OCI-LY3 (cell line): Measurements from ENCODE around the gene MAP3K4.

Source experiments
- H2AFZ ChIP-seq: fragments of 200-600, 300-600 bp; shearing (Covaris generic); 2 replicates; pipeline ENCODE4 v1.6.0; 2014; ENCODE audit warnings: antibody characterized with exemption, low read depth, low read length
- H3K27ac ChIP-seq: fragments of 200-600, 300-600 bp; sonication (generic); 2 replicates; pipeline ENCODE4 v1.5.1; 2014; ENCODE audit warnings: mild to moderate bottlenecking, low read length, moderate library complexity, mixed read lengths
- H3K27me3 ChIP-seq: fragments of 200-600, 300-600 bp; sonication (generic); 2 replicates; pipeline ENCODE4 v1.6.1; 2014; ENCODE audit warnings: low read depth, low read length, mixed read lengths
- H3K36me3 ChIP-seq: fragments of 200-600, 300-600 bp; sonication (generic); replicated peaks from 2 replicates; pipeline ENCODE3; 2014; ENCODE audit warnings: low read depth, low read length, mixed read lengths
- H3K4me1 ChIP-seq: fragments of 300-600, 200-600 bp; sonication (generic); 2 replicates; pipeline ENCODE4 v1.6.1; 2014; ENCODE audit warnings: low read length, mixed read lengths
- H3K4me2 ChIP-seq: fragments of 200-600, 300-600 bp; sonication (generic); 2 replicates; pipeline ENCODE4 v1.6.1; 2014; ENCODE audit warnings: low read length, mixed read lengths
- H3K4me3 ChIP-seq: fragments of 300-600, 200-600 bp; sonication (generic); 2 replicates; pipeline ENCODE4 v1.5.1; 2014; ENCODE audit warnings: antibody characterized with exemption, mild to moderate bottlenecking, low read length, moderate library complexity
- H3K79me2 ChIP-seq: fragments of 300-600, 200-600 bp; shearing (Covaris generic); 2 replicates; pipeline ENCODE4 v1.6.1; 2014; ENCODE audit warnings: mild to moderate bottlenecking, low read length, mixed read lengths
- H3K9ac ChIP-seq: fragments of 300-600, 200-600 bp; shearing (Covaris generic); 2 replicates; pipeline ENCODE4 v1.6.0; 2014; ENCODE audit warnings: mild to moderate bottlenecking, low read length, moderate library complexity
- H3K9me3 ChIP-seq: fragments of 200-600, 300-600 bp; shearing (Covaris generic); 2 replicates; pipeline ENCODE4 v1.6.1; 2014; ENCODE audit warnings: low read length, mixed read lengths; ENCODE audit not compliant: insufficient read depth
- H4K20me1 ChIP-seq: fragments of 200-600, 300-600 bp; sonication (generic); 2 replicates; pipeline ENCODE4 v1.6.1; 2016; ENCODE audit warnings: low read length, mixed read lengths; ENCODE audit not compliant: insufficient read depth
- EZH2phosphoT487 ChIP-seq: fragments of 200-600 bp; shearing (Covaris generic); IDR thresholded peaks from 2 replicates; pipeline ENCODE4 v1.6.1; 2018; ENCODE audit warnings: antibody characterized with exemption, mixed run types, low read depth
- TF ChIP-seq, protein P1 (sequence below): fragments of 200-600, 300-600 bp; sonication (generic); IDR thresholded peaks from 2 replicates; pipeline ENCODE4 v1.5.1; 2014; ENCODE audit warnings: antibody characterized with exemption, low read length, low read depth

The MAP3K4 gene

DNA sequence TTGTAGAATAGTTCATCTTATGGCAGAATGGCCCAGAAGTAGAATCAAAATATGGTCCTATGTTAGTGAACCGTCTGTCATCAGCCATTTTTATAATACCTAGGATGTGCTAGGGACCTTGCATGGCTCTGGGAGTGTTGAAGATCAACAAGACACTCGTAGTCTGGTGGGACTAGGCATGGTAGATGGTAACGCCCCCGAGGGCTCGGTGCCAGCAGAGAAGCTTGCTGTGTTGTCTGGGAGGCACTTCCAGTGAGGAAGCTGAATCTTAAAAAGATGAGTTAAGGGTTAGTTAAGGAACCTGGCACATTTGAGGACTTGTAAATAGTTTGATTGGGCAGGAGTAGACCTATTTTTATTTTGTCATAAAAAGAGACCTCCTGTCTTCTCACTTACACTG is 82.4 kb downstream of the MAP3K4 start:
- no peaks in the 10 kb centered on the region for H3K27me3 ChIP-seq
- no peak overlapping the region for H3K9ac ChIP-seq
- no peak overlapping the region for H3K4me2 ChIP-seq
- no peak overlapping the region for H3K4me3 ChIP-seq
- H4K20me1 ChIP-seq, result peaks cover 15% of the 10 kb centered on the region
- no peak for TF ChIP-seq EZH2phosphoT487
- TF ChIP-seq, protein P1, sequence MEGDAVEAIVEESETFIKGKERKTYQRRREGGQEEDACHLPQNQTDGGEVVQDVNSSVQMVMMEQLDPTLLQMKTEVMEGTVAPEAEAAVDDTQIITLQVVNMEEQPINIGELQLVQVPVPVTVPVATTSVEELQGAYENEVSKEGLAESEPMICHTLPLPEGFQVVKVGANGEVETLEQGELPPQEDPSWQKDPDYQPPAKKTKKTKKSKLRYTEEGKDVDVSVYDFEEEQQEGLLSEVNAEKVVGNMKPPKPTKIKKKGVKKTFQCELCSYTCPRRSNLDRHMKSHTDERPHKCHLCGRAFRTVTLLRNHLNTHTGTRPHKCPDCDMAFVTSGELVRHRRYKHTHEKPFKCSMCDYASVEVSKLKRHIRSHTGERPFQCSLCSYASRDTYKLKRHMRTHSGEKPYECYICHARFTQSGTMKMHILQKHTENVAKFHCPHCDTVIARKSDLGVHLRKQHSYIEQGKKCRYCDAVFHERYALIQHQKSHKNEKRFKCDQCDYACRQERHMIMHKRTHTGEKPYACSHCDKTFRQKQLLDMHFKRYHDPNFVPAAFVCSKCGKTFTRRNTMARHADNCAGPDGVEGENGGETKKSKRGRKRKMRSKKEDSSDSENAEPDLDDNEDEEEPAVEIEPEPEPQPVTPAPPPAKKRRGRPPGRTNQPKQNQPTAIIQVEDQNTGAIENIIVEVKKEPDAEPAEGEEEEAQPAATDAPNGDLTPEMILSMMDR, result no peak
- H3K27ac ChIP-seq, result no peak overlapping the region
- peaks cover 10% of the 10 kb centered on the region for H3K79me2 ChIP-seq
- peaks cover 16% of the 10 kb centered on the region for H3K36me3 ChIP-seq
- peaks cover 8% of the 10 kb centered on the region for H3K4me1 ChIP-seq
- H3K9me3 ChIP-seq, result no peaks in the 10 kb centered on the region
- no peak overlapping the region for H2AFZ ChIP-seq

DNA sequence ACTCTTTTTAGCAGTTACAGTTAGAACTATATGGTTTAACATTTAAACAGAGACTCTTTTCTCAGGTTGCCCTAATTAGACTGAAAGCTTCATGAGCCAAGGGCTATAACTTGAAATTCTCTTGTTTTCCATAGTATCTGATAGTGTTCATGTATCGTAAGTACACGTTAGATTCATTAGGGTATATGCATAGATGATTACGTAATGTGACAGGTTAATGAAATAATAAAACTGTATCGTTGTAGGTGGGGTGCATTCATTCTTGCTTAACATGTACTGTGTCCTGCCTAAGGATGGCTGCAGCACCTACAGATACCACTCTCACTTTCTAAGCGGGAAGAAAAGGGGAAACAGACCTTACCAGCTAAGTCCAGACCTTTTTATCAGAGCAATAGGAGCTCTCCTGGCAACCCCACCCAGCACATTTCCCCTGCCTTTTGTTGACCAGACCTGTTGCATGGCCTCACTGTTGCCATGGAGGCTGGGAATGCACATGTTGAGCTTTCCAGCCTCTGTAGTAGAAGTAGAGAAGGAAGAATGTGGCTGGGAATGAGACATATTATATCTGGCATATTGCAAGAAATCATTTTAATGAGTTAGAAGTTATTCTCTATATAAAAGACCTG is 83.0 kb downstream of the MAP3K4 start:
- peaks cover 16% of the 10 kb centered on the region for H3K36me3 ChIP-seq

DNA sequence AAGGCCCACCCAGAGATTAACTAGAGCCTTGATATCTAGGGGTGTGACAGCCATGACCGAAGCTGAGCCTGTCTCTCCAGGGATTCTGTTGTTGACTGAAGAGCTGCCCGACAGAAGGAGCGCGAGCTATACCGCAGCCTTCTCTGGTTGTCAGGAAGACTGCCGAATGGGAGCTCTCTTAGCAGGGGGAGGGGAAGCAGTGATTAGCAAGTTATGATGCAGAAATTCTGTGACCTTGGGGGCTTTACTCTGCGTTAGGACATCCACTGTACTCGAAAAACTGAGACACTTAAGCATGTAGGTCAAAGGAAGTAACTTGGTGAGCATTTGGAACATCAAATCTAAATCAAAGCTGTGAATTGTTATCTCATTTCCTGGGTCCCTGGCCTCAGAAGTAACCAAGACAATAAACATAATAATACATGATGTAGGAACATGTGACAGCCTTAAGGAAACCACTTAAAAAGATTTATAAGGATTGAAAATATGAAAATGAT is 84.7 kb downstream of the MAP3K4 start:
- Histone ChIP-seq H2AFZ (no peak overlapping the region), H3K4me1 (no peaks in the 10 kb centered on the region), H4K20me1 (no peaks in the 10 kb centered on the region), H3K4me2 (no peak overlapping the region), H3K27me3 (no peaks in the 10 kb centered on the region), H3K9ac (no peak overlapping the region), H3K4me3 (no peak overlapping the region), H3K79me2 (no peaks in the 10 kb centered on the region), H3K27ac (no peak overlapping the region), H3K36me3 (peaks cover 17% of the 10 kb centered on the region), H3K9me3 (no peaks in the 10 kb centered on the region)
- TF ChIP-seq, protein P1, result no peak
- no peak for TF ChIP-seq EZH2phosphoT487

More for the DNA sequence above, 83.0 kb downstream of the MAP3K4 start:
- no peak for TF ChIP-seq EZH2phosphoT487
- TF ChIP-seq, protein P1, result no peak
- Histone ChIP-seq H3K4me1 (peaks cover 1% of the 10 kb centered on the region), H3K4me3 (no peak overlapping the region), H3K27me3 (no peaks in the 10 kb centered on the region), H3K27ac (no peak overlapping the region), H3K9me3 (no peaks in the 10 kb centered on the region), H3K9ac (no peak overlapping the region), H2AFZ (no peak overlapping the region), H4K20me1 (peaks cover 8% of the 10 kb centered on the region), H3K4me2 (no peak overlapping the region), H3K79me2 (peaks cover 3% of the 10 kb centered on the region; the same call in 1 of the 2 replicates)

DNA sequence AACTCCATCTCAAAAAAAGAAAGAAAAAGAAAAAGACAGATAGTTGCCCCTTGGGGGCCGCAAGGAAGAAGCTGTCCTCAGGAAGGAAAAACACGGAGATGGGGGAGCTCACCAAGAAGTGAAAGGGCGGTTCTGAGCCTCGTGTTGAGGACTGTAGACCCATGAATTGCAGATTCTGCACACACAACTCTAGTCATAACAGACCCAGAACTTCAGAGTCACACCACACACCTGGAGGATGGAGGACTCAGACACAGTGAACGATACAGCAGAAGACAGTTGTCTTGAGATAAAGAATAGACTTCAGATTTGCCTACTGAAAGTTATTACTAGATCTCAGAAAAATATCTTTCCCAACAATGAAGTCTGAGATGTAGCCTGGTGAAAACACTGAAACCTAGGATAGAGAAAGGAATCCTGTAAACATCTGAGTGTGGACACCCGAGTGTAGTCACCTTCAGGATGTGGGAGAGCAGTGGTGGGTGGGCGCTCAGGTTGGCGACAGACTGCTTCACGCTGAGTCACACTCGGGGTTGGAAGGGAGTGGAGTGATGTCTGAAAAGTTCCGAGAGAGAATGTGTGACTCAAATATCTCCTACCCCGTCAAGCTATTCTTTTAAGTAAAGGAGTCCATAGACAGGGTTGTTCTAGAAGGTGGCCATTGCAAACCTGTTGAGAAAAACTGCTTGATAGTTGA is 88.1 kb downstream of the MAP3K4 start:
- no peak overlapping the region for H3K4me2 ChIP-seq
- H3K27ac ChIP-seq, result no peak overlapping the region
- TF ChIP-seq, protein P1, result no peak
- no peak for TF ChIP-seq EZH2phosphoT487
- H3K4me3 ChIP-seq, result no peak overlapping the region
- H3K9ac ChIP-seq, result no peak overlapping the region
- no peaks in the 10 kb centered on the region for H4K20me1 ChIP-seq
- no peaks in the 10 kb centered on the region for H3K27me3 ChIP-seq
- H2AFZ ChIP-seq, result no peak overlapping the region
- no peaks in the 10 kb centered on the region for H3K9me3 ChIP-seq
- peaks cover 36% of the 10 kb centered on the region for H3K36me3 ChIP-seq
- H3K79me2 ChIP-seq, result no peaks in the 10 kb centered on the region
- 0 out of 2 replicates have a peak, but pooled peaks cover 5% of the 10 kb centered on the region for H3K4me1 ChIP-seq
